RPMI8226 (cell line): ENCODE data around the gene SERPINB8.
"Not testable (repeated sequence)": the region's sequence is repeated elsewhere in the genome, so short reads cannot be mapped to it uniquely, and the experiment has no call there.

Source experiments
- DNase-seq: peaks from one replicate; pipeline ENCODE4 v3.0.0-alpha.2; 2015

Gene SERPINB8, protein sequence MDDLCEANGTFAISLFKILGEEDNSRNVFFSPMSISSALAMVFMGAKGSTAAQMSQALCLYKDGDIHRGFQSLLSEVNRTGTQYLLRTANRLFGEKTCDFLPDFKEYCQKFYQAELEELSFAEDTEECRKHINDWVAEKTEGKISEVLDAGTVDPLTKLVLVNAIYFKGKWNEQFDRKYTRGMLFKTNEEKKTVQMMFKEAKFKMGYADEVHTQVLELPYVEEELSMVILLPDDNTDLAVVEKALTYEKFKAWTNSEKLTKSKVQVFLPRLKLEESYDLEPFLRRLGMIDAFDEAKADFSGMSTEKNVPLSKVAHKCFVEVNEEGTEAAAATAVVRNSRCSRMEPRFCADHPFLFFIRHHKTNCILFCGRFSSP

DNA sequence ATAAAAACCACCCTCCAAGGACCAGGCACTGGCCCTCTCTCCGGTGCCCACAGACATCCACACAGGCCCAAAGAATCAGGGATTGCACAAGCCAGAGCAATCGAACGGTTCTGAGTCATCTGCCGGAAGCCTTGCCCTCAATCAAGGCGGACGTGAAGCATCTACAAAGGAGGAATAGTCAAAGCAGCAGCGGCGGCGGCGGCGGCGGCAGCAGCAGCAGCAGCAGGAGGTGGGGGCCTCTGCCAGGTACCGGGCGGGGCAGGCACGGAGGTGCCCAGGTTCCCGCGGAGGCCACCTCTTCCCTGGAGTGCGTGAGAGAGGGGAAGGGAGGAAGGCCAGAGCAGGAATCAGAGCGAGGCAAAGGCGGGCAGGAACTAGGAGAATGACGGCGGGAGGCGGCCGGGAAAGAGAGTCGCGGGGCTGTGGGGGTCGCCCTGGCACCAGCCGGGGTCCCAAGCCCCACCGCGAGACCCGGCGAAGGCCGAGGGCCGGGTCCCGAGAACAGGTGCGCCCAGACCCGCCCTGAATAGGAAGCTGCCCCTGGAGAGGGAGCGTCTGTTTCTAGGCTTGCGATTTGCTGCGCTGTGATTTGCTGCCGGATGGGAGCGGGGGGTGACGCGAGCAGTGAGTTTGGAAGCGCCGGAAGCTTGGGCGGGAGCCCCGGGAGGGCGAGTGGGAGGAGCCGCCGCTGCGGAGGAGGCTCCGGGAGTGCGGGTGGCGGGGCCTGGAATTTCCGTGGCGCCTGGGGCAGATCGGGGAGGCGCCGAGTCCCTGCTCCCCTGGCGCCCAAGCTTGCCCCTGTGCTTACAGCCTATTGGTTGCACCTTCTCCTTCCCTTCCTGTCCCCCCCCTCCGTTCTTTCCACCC is at the start of gene SERPINB8:
Gene SERPINB8 (plus strand): TSS at position 140 of the 867 bp plus-strand sequence. CDS start 8,228 bp downstream, outside the sequence.
- peak; percentile 85 for DNase-seq

DNA sequence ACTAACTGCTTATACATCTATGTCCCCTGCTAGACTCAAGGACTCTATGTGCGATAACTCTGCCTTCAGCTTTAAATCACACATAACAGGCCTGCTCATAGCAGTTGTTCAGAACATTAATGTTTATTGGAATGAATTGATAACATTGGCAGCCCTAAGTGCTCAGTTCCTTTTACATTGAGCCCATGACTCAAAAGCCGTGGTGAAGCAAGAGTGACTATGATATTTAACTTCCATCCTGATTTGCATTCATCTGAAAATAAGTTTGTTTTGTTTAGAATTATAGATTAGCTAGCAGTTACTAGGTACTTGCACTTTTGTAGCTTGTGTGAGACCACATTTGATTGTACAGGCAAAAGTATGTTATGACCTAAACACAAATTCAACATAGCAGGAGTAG is 47.8 kb upstream of the SERPINB8 start:
- no peak for DNase-seq

DNA sequence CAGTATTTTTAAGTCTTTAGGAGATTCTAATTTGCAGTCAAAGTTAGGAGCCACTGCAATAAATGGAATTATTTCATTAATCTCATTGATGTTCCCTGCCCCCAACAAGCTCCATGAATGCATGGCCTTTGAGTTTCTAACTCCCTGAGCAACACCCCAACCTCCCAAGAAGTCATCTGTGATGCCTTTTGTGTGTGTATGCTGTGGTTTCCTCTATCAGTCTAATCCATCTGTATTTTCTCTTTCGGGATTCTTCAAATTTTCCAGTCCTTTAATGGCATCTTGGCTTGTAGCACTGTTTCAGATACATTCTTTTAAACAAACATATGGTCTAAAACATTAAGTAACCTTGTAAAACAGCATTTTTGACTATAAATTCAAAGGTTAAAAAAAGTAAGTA is 45.3 kb upstream of the SERPINB8 start:
- no peak for DNase-seq

DNA sequence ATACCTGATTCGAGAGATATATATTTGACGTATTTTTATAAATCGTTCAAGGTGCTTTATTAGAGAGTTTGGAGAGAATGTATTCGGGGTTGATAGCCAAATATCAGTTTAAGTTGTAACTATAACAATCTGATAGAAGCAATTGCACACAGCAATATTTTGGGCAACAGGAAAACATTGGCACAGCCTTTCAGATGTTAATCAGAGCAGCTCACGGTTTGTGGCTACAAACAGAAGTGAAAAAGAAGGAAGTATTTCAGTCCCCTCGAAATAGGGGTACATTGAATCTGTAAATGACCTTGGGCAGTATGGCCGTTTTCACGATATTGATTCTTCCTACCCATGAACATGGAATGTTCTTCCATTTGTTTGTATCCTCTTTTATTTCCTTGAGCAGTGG is 41.5 kb upstream of the SERPINB8 start:
- no peak for DNase-seq

DNA sequence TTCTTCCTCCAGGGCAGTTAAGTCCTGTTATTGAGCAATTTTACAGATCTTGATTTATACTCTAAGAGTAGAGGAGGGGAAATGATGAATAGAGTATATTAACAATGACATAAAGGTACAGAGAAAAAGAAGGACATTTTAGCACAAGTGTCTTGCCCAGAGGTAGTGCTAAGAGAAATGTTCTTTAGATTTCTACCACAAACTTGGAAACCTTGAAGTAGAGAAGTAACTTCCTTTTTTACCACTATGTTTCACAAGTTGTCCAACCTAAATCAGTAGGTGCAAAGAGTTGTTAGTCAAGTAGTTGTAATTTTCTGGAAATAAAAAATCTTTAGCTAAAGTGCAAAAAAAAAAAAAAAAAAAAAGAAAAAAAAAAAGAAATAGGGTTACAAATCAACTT is 40.5 kb upstream of the SERPINB8 start:
- DNase-seq: not testable (repeated sequence)

DNA sequence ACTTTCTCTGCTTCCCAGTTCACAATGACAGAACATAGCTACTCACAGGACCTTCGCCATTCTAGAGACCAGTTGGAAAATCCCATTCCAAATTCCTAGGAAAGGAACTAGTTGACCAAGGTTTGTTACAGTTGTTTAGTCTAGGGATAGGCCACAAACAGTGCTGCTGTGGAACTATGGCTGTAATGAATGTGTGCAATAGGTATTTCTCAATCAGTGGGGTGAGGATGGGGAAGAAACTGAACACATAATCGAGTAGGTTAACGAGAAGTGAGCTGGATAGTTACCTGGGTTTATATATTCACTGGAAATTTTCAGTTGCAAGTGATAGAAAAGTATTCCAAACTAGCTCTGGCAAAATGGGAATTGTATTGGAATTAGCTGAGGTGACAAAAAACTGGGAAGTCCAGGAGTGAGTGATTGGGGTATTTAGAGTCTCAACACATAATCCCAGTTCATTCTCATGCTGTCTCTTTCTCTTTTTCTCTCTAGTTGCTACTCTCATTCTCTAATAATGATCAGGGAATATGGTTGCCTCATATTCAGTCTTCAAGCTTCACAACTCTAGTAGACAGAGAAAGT is 39.0 kb upstream of the SERPINB8 start:
- no peak for DNase-seq

DNA sequence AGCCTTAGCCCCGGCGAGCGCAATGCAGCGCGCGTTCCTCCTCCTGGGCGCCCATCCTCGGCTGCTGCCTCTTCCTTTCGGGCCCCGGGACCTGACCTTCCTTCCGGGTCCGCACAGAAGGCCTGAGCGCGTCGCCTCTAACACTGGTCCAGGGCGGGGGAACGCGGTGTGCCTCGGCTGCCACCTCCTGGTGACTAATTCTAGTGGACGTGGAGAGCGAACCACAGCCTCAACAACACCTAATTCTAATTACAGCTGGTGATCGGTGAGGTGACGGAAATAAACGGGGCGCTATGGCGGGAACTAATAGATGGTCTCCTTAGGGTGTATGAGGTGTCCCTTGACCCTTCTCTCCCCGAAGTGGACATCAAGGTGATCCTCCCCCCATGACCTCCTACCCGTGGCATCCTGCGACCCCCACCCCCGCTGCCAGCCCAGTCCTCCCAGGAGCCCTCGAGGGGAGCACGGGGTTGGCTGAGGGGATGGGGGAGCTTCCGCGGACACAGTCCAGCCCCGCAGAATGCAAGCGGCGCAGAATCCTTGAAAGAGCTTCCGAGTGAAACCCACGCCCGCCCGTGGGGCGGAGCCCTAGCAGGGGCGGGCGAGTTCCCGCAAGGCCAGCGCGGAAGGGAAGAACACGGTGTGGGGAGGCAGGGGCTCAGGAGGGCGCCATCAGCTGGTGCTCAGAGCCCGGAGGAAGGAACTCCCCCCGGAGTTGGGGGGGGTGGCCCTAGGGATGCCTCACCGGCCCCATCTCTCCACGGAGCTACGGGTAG is 33.5 kb upstream of the SERPINB8 start:
- peak; percentile 87 for DNase-seq

DNA sequence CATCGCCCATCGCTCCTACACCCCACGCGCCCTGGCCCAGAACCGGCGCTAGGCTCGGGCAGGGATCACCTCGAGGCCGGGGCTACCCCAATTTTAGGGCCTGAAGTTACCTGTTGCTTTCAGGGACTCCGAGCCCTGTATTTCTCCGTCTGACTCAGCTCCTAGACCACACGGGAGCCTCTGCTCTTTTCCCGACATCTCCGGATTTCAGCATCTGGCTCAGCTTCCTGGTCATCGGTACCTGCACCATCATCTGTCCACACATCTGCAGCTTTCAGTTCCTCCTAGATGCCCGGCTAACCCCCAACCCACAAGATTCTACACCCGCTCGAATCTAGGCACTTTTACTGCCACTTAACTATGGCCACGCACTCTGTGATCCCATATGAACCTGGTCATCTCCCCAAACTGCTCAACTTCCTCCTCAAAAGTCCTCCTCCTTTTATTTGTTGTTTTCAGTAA is 32.9 kb upstream of the SERPINB8 start:
- DNase-seq: peak; percentile 29

DNA sequence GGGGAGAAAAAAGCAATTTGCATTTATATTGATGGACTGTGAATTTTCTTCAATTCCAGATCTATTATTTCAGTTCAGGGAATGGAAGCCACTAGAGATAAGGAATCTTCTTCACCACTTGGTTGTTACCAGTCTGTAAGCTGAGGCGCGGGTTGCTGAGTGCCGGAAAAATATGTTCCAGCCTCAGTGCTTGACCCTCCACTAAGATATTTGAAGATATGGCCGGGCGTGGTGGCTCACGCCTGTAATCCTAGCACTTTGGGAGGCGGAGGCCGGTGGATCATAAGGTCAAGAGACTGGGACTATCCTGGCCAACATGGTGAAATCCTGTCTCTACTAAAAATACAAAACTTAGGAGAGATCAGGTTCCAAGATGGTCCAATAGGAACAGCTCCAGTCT is 29.9 kb upstream of the SERPINB8 start:
- no peak for DNase-seq

DNA sequence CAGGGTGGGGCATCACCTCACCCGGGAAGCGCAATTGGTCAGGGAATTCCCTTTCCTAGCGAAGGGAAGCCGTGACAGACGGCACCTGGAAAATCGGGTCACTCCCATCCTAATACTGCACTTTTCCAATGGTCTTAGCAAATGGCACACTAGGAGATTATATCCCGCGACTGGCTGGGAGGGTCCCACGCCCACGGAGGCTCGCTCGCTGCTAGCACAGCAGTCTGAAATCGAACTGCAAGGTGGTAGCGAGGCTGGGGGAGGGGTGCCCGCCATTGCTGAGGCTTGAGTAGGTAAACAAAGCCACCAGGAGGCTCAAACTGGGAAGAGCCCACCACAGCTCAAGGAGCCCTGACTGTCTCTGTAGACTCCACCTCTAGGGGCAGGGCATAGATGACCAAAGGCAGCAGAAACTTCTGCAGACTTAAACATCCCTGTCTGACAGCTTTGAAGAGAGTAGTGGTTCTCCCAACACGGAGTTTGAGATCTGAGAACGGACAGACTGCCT is 29.3 kb upstream of the SERPINB8 start:
- not testable (repeated sequence) for DNase-seq

DNA sequence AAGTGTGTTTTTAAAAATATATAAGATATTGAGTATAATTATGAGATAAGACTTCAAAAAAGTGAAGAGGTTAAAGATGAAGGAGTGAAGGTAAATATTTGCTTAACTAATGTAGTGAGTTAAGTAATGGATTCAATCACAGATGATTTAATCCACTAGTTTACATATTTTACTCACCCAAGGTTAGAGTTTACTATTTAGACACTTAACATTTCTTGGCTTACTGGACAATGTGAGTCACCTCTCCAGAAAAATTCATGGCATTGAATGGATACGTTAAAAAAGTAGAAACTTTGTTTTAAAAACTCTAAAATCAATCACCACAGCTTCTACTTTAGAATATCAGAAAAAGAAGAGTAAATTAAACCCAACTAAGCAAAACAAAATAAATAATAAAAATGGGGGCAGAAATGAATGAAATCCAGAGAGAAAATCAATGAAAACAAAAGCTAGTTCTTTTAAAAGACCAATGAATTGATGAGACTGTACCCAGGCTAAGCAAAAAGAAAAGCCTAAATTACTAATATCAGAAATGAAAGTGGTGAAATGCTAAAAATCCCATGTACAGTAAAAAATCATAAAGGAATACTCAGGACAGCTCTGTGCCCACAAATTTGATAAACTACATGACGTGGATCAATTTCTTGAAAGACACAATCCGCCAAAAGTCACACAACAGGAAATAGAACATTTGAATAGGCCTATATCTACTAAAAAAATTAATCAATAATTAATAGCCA is 22.7 kb upstream of the SERPINB8 start:
- DNase-seq: no peak

DNA sequence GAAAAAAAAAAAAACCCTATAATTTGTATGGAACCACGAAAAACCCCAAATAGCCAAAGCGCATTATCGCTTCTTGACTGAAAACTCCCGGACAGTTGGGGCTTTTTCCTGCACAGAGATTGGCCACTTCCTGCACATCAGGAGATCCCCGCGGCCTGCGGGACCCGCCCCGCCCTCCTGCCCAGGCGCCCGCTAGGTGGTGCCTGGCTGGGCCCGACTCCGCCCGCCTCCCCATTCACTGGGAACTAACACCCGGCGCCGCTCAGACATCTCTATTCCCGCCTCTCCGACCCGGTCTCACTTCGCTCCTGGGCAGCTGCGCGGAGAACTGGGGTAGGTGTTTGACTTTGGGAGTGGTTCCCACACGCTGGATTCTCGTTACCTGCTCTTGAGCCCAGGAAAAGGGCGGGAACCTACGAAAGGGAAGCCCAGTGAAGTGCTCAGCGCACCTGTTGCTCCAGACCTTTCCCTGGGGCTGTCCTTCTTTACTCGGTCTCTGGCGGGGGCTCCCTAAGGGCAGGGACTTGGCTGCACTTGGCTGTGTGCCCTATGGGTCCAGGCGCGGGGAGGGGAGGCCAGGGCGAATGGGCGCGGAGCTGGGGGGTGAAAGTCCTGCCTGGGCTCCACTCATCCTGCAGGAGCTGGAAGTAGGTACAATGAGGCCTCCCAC is 20.7 kb upstream of the SERPINB8 start, which contains the start of gene HMSD:
Gene HMSD (plus strand): TSS at position 234 of the 670 bp plus-strand sequence. CDS start 4,155 bp downstream, outside the sequence.
- peak; percentile 64 for DNase-seq

DNA sequence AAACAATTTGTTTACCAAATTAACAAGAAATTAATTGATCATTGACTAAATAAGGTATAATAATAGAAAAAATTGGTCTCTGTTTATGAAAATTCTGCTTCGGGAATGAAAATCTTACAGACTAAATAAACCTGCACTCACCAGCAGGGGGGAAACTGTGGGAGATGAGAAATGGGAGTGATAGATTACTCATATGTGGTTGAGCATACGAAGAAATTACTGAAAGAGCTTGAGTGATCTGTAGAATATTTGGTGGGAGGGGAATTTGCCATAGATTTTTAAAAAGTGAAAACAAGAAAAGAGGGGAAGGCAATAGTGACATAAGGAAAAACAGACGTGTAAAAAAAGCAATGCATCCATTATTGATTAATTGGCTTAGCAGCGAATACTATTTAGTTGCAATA is 18.6 kb upstream of the SERPINB8 start:
- DNase-seq: no peak

DNA sequence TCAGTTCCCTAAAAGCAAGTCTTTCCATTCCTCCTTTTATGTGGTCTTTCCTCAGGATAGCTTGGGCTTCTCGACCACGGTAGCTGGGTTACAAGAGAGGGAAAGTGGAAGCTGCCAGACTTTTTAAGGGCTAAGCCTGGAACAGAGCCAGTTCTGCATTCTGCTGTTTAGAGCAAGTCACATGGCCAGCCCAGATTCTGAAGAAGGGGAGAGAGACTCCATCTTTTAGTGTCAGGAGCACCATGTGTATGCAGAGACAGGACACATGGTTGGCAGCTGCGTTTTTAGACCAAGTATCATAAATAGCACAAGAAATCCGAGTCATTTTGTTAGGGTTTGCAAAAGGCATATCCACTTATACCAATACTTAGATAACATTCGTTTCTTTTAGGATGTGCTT is 16.1 kb upstream of the SERPINB8 start:
- peak; percentile 18 for DNase-seq

DNA sequence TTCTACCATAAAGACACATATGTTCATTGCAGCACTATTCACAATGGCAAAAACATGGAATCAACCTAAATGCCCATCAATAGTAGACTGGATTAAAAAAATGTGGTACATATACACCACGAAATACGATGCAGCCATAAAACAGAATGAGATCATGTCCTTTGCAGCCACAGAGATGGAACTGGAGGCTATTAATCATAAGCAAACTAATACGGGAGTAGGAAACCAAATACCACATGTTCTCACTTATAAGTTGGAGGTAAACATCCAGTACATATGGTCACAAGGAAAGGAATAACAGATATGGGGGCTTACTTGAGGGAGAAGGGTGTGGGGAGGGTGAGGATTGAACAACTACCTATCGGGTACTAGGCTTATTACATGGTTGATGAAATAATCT is 13.1 kb upstream of the SERPINB8 start:
- DNase-seq: no peak

DNA sequence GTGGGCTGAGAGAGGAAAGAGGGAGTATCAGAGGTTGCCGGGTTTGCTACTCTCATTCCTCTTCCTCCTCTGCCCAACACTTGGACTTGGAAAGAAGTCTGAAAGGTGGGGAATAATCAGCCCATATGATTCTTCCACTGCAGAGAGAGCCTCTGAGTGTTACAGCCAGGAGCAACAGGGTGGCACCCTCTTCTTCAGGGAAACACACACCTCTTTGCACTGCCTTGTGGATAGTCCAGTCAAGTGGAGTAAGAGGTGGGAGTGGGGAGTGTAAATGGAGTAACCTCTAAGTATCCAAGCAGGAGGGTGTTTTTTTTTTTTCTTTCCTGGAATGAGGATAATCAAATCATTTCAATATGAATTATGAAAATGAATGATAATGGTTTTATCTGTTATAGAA is 9.0 kb upstream of the SERPINB8 start:
- no peak for DNase-seq

DNA sequence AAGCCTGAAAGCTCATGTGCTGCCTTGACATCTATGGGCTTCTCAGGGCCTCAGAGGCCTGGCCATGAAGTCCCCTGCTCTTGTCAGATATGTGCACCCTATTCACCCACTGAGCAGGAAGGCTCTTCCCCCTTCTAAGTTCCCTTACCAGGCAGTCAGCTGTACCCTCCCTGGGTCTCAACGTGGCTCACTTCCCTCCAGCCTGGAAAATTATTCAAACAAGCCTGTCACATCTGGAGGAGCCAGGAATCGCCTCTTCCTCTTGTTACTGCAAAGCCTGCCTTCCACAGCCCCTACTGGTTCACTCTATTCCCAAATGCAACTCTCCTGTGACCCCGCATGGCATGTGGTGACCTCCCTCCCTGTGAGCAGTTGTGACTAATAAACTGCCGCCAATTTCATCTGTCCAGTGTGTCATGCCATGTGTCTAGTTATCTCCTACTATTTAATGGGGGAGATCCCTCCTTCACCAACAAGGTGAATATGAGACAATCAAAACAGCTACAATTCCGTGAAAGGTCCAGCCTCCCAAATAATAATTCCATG is 8.4 kb upstream of the SERPINB8 start:
- no peak for DNase-seq

DNA sequence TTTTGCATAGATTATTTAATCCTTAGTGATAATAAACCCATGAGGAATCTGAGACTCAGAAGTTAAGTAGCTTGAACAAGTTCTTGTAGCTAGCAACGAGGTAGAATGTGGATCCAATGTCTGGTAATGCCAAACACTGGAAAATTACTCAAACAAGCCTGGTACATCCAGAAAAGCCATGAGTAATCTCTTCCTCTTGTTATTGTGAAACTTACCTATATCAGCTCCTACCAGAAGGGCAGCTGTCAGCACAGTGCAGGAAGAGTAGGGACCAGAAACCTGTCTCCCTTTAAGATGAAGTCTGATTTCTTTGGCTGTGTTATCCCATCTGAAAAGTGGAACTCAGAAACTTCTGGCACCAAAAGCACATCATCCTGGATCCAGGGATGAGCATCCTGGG is 7.7 kb upstream of the SERPINB8 start:
- DNase-seq: no peak

DNA sequence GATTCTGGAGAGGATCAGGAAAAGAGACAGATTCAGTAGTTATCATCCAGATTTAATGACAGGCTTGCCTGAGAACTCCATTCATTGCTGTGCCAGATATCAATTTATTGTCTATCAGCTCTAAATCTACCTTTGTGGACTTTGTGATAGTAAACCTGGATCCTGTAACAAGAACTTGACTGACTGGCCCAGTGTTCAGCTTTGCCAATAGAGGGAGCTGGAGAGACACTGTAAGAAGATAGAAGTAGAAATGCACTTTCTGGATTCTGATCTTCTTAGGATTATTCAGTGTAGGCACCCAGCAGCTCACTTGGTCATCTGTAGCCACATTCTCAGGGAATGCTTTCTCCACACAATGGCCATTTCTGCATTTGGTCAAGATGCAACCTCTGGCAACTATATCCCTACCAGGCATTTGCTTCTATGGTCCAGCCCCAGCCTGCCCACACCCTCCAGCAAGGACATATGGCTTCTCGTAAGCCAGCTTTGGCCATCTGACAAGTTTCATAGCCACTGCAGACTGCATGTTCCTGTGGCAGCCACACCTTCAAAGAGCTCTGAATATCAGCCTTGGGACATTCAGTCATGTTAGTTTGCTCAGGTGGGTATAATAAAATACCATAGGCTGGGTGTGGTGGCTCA is 6.1 kb upstream of the SERPINB8 start:
- peak; percentile 71 for DNase-seq

DNA sequence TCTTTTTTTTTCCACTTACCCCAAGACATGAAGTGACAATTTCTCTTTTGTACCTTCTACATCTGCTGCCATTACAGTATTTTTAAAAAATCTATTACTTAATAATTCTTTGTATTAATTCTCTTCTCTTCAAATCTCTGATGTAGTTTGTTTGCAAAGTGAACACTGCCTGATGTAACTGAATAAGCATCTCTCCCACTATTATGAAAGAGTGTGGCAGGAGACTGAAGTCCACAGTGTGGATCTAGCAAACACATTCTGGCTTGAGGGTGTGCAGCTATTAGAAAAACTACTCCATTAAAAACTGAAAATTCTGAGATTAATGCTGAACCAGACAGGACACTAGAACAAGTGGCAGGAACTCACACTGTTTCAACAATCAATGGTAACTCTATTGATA is 5.0 kb upstream of the SERPINB8 start:
- DNase-seq: no peak
